ENCODE results near the gene PPIG.
A peak's percentile ranks its signal among the peaks of the same experiment; 100 is the strongest.
"Not testable (repeated sequence)": the region's sequence is repeated elsewhere in the genome, so short reads cannot be mapped to it uniquely, and the experiment has no call there.

The PPIG gene

DNA sequence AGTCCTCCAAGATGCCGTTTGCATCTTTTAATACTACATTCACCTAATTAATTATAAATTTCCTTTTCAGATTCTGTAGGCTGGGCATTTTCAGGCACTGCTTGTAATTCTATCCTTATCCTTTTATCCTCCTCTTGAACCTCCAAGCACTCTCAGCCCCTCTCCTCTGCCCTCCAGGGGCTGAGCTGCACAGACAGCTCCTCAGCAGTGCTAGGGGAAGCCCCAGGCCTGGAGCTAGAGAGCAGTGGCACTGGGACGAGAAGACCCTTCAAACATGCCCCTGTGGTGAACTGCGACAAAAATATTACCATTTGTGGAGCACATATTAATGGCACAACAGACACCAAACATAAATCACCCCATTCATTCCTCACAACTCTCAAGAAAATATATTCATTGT lies 77.1 kb downstream of the PPIG start:
- DNase-seq (ENCODE audit: insufficient read length, low spot score) = no peak
- no peak for FAIRE-seq

- FAIRE-seq (no peak), DNase-seq (ENCODE audit: insufficient read length, low spot score) (no peak)
These were observed 78.6 kb downstream of the PPIG start for GRCh38 chr2:169662744-169663143.

GRCh38 chr2:169663247-169663646 lies 79.1 kb downstream of the PPIG start:
- FAIRE-seq (no peak), DNase-seq (ENCODE audit: insufficient read length, low spot score) (no peak)

- DNase-seq (ENCODE audit: insufficient read length, low spot score) (no peak), FAIRE-seq (no peak)
These were observed 80.4 kb downstream of the PPIG start for GRCh38 chr2:169664600-169664977.

- FAIRE-seq = no peak
- no peak for DNase-seq (ENCODE audit: insufficient read length, low spot score)
These were observed 81.1 kb downstream of the PPIG start for GRCh38 chr2:169664978-169665930.

DNA sequence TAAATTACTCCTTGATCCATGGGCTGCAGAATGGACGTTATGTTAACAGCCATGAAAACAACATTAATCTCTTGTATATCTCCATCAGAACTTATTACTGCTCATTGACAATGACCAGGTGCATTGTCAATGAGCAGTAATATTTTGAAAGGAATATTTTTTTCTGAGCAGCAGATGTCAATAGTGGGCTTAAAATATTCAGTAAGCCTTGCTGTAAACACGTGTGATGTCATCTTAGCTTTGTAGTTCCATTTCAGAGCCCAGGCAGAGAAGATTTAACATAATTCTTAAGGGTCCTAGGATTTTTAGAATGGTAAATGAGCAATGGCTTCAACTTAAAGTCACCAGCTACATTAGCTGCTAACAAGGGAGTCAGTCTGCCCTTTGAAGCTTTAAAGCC lies 83.4 kb downstream of the PPIG start:
- FAIRE-seq = no peak
- DNase-seq (ENCODE audit: insufficient read length, low spot score) = no peak

DNA sequence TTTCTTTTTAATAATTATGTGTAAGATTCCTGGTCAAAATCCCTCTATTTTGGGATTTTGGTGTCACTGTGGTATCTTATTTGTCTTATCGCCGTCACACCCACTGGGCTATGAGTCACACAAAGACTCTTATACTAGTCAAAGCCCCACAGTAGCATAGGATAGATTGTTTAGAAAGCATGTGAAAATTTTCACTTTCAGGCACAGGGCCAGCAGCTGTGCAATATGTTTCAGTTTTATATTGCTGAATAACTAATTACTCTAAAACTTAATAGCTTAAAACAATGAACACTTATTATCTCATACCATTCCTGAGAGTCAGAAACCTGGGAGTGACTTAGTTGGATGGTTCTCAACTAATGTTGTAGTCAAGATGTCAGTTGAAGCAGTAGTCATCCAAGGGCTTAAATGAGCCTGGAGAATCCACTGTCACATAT lies 86.1 kb downstream of the PPIG start:
- FAIRE-seq (no peak), DNase-seq (ENCODE audit: insufficient read length, low spot score) (no peak)

DNA sequence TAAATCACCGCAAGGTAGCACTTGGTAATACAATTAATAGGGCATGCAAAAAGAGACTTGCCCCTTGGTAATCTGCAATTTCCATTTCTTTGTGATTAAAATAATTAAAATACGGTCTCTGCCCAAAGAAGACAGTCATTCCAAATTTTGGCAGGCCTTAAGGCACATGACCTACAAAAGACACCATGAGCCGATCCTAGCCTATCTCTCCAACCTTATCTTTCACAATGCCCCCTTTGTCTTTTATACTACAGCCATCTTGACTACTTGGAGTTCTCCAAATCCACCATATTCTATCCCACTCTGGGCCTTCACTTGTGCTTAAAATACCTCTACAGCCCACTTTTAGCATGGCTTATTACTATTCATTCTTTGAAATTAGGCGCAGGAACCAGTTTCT lies 86.8 kb downstream of the PPIG start:
- FAIRE-seq = no peak
- DNase-seq (ENCODE audit: insufficient read length, low spot score) = no peak

- FAIRE-seq (no peak), DNase-seq (ENCODE audit: insufficient read length, low spot score) (no peak)
These were observed 88.3 kb downstream of the PPIG start for GRCh38 chr2:169672406-169672805.

DNA sequence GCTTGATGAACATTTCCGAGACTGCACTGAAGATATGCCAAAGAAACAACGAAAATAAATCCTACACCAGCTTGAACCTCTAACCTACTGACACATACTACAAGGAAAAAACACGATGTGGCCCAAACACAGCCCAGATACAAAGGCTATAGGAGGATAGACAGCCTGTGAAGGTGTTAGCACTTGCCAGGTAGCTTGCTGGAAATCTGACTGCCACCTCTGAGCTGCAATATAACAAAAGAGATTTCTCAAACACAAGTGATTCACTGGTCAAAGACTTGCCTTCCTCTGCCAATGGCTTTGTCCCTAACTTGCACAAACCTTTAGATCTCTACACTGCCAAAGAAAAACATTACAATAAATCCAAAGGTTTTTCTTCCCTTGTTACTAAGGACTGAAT lies 89.0 kb downstream of the PPIG start:
- DNase-seq (ENCODE audit: insufficient read length, low spot score) (no peak), FAIRE-seq (no peak)

DNA sequence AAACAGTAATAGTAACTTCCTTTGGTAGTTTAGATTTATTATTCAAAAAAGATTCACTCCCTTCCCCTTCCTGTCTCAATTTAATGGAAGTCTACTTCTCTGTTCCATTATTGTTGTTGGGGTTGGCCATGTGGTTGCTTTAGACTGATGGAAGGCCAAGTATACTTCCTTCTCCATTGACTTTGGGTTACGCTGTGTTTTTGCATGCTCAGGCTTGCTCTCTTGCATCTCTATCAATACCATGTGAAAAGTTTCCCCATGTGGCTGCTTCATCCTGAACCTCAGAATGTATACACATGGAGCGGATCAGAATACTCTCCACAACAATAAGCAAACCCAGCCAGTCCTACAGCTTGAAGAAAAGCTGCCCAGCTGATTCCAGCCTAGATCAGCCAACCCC lies 89.8 kb downstream of the PPIG start:
- FAIRE-seq = peak; percentile 48

DNA sequence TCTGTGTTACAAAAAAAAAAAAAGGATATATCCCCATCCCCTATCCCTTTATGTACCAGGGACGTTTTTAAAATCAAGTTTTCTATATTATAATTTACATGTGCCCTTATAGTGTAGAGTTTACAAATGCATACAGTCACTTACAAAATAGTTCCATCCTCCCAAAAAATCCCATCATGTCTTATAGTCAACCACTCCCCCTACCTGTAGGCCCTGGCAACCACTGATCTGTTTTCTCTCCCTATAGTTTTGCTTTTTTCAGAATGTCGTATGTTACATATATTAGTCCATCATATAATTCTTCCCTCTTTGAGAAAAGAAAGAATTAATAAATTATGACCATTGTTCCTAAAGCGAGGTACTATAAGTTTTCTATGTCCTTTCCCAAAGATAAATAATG lies 92.2 kb downstream of the PPIG start:
- FAIRE-seq (no peak), DNase-seq (ENCODE audit: insufficient read length, low spot score) (no peak)

More for the DNA sequence above, 89.8 kb downstream of the PPIG start:
- DNase-seq (ENCODE audit: insufficient read length, low spot score) = no peak

DNA sequence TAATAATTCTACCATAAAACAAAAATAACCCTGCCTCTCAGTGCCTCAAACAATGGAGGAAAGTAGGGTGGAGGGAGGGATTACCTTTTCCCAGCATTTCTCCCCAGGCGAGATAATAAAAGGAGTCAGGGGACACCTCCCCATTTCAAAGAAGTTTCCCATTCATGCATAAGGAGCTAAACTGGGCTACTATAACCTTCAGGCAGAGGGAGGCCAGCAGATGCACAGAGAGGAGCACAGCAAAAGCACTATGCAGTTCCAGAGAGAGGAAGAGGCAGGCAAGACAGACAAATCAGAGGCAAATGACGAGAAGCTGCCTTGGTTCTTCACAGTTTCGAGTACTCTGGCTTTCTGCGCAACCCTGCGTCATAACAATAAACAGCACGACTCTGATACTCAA lies 92.7 kb downstream of the PPIG start:
- FAIRE-seq = no peak
- no peak for DNase-seq (ENCODE audit: insufficient read length, low spot score)

DNA sequence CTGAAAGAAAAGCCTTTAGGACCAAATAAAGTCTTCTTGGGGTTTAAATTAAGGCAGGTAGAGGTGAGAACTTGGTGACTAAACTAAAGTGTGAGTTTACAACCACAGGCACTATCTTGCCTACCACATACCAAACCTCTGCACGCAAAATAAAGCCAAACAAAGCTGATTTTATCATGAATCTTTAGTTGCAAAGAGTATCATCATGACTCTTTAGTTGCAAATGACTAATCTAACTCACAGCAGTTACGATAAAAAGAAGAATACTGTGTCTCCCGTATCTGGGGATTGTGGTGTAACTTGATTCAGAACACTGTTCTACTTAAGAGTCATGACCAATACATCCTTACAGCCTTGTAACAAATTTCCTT lies 98.9 kb downstream of the PPIG start:
- FAIRE-seq (no peak), DNase-seq (ENCODE audit: insufficient read length, low spot score) (no peak)

DNA sequence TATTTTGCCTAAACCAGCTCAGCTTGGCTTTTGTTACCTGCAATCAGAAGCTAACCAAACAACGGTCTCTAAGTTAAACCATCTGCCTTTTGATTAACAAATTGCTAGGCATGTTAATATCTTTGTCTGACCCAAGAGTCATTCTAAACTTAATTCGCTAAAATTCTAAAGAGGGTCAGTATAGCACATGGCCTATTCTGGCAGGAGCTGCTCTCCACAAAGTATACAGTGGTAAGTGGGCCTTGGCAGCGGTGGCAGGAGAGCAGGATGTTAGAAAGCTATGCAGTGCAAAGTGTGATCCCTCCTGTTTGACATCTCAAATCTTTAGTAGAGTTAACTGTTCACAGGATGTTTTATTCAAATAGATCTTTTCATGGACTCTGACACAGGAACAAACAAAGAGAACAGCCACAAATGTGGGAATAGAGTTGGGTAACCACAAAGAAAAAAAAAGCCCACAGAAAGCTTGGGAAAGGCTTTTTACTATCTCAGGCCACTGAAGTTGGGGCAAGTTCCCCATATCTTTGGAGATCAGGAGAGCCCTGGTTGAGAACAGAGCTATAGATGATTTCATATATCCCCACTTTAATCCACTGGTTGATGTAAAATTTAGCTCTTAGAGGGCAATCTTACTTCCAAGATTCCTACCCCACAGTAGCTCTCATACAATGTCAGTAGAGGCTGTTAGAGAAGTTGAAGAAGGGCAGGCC lies 99.4 kb downstream of the PPIG start:
- FAIRE-seq = no peak

GRCh38 chr2:169684135-169684565 lies 100.0 kb downstream of the PPIG start:
- FAIRE-seq = no peak

More for the DNA sequence above, 99.4 kb downstream of the PPIG start:
- DNase-seq (ENCODE audit: insufficient read length, low spot score) = no peak

DNA sequence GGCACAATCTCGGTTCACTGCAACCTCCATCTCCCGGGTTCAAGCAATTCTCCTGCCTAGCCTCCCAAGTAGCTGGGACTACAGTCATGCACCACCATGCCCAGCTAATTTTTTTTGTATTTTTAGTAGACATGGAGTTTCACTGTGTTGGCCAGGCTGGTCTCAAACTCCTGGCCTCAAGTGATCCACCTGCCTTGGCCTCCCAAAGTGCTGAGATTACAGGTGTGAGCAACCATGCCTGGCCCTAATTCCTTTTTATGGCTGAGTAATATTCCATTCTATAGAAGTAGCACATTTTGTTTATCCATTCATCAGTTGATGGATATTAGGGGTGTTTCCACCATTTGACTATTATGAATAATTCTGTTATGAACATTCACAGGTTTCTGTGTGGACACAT lies 100.6 kb downstream of the PPIG start:
- FAIRE-seq; DNase-seq (ENCODE audit: insufficient read length, low spot score): not testable (repeated sequence)

More at GRCh38 chr2:169684135-169684565, 100.0 kb downstream of the PPIG start:
- DNase-seq (ENCODE audit: insufficient read length, low spot score) = no peak

- not testable (repeated sequence) for DNase-seq (ENCODE audit: insufficient read length, low spot score); FAIRE-seq
These were observed 102.7 kb downstream of the PPIG start for GRCh38 chr2:169686825-169687224.

DNA sequence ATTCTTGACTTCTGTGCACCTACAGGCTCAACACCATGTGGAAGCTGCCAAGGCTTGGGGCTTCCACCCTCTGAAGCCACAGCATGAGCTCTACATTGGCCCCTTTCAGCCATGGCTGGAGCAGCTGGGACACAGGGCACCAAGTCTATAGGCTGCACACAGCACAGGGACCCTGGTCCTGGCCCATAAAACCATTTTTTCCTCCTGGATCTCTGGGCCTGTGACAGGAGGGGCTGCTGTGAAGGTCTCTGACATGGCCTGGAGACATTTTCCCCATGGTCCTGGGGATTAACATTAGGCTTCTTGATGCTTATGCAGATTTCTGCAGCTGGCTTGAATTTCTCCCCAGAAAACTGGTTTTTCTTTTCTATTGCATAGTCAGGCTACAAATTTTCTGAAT lies 103.8 kb downstream of the PPIG start:
- FAIRE-seq; DNase-seq (ENCODE audit: insufficient read length, low spot score): not testable (repeated sequence)

- FAIRE-seq (no peak), DNase-seq (ENCODE audit: insufficient read length, low spot score) (no peak)
These were observed 106.8 kb downstream of the PPIG start for GRCh38 chr2:169690958-169691357.
